HepG2 (cell line): ENCODE data around the gene TUT4. TPM values are rescaled to one million over a fixed set of nuclear protein-coding genes. Genes with fewer than 3 reads are reported as not detected.

Experiments used
- ATAC-seq: fragments of 200-7000 bp; cut with Tn5 transposase; 3 replicates; pipeline ENCODE4 v1.9.1; 2020; ENCODE audit warnings: mild to moderate bottlenecking, moderate library complexity
- BruUV-seq: library from RNA; stranded (reverse); fragments of 400-500 nt; replicated peaks from 2 replicates; lab custom pipeline; 2021; lab: Mats Ljungman, UMichigan
- CTCF ChIA-PET: fragments of 300-600 bp; formaldehyde crosslinking; extraction: SDS; loops from one replicate; lab custom pipeline; 2021; ENCODE audit warnings: low total read pairs, inconsistent platforms, low intra/inter-chr PET ratio; lab: Yijun Ruan, JAX
- POLR2A ChIA-PET: fragments of 350-600 bp; sonication (Branson Sonifier 250); formaldehyde crosslinking; loops from one replicate; lab custom pipeline; 2020; ENCODE audit warnings: antibody characterized with exemption, inconsistent platforms; lab: Yijun Ruan, JAX
- DNase-seq: peaks from one replicate; pipeline ENCODE4 v3.0.0-alpha.2; 2015; ENCODE audit warnings: low spot score
- FAIRE-seq: peaks from 3 replicates; lab custom pipeline; 2011; peaks lifted over from hg19 to GRCh38; lab: Jason Lieb, UNC
- H2AFZ ChIP-seq: one replicate; pipeline ENCODE4 v1.6.1; 2011; ENCODE audit warnings: low read length, inconsistent platforms
- H3K27ac ChIP-seq: fragments of 300-600 bp; 3 replicates; pipeline ENCODE4 v1.8.0; 2011; ENCODE audit warnings: mixed run types, mild to moderate bottlenecking, mixed read lengths, low read length, inconsistent platforms; ENCODE audit not compliant: insufficient read depth; ENCODE audit errors: extremely low read length
- H3K27me3 ChIP-seq, 2 experiments: fragments of 200-600 bp in 1 of 2; 2 replicates in 1 of 2; 3 replicates in 1 of 2; pipeline versions ENCODE4 v1.6.0 to v1.8.0; 2011; ENCODE audit warnings: low read length in 2 of 2, mild to moderate bottlenecking in 2 of 2, moderate library complexity in 2 of 2, inconsistent platforms in 1 of 2; ENCODE audit not compliant: insufficient read depth in 2 of 2, control insufficient read depth in 1 of 2
- H3K36me3 ChIP-seq, 2 experiments: fragments of 200-600 bp in 1 of 2; replicated peaks in 1 of 2; 2 replicates in 1 of 2; 3 replicates in 1 of 2; pipeline versions ENCODE4 v1.5.1 to v1.8.0; 2011; ENCODE audit warnings: low read length in 2 of 2, inconsistent platforms in 1 of 2; ENCODE audit not compliant: insufficient read depth in 2 of 2, control insufficient read depth in 1 of 2
- H3K4me1 ChIP-seq: 2 replicates; pipeline ENCODE4 v1.5.1; 2012; ENCODE audit warnings: low read length, inconsistent platforms; ENCODE audit not compliant: insufficient read depth
- H3K4me2 ChIP-seq: 2 replicates; pipeline ENCODE4 v1.6.0; 2011; ENCODE audit warnings: low read depth, low read length, inconsistent platforms
- H3K4me3 ChIP-seq, 3 experiments: fragments of 200-600 bp in 1 of 3; sonication (generic), shearing (Covaris generic) in 1 of 3; replicated peaks in 1 of 3; 2 replicates each; pipeline ENCODE4 v1.5.1; 2011 to 2016; ENCODE audit warnings: low read length in 3 of 3, inconsistent platforms in 2 of 3, low read depth in 2 of 3, mild to moderate bottlenecking in 2 of 3, control low read depth in 1 of 3, mixed read lengths in 1 of 3; ENCODE audit not compliant: insufficient read depth in 1 of 3
- H3K79me2 ChIP-seq: one replicate; pipeline ENCODE4 v1.6.1; 2011; ENCODE audit warnings: low read length, inconsistent platforms; ENCODE audit not compliant: insufficient read depth
- H3K9ac ChIP-seq: 2 replicates; pipeline ENCODE4 v1.6.0; 2011; ENCODE audit warnings: mild to moderate bottlenecking, low read depth, low read length, inconsistent platforms; ENCODE audit not compliant: insufficient read depth
- H3K9me3 ChIP-seq: 2 replicates; pipeline ENCODE4 v1.5.1; 2012; ENCODE audit warnings: mild to moderate bottlenecking, low read length
- H4K20me1 ChIP-seq: 2 replicates; pipeline ENCODE4 v1.6.0; 2011; ENCODE audit warnings: inconsistent platforms, mild to moderate bottlenecking, low read length, moderate library complexity; ENCODE audit not compliant: insufficient read depth
- CEBPG ChIP-seq: IDR thresholded peaks from 2 replicates; pipeline ENCODE4 v1.6.1; 2016
- E2F5 ChIP-seq: sonication (generic); formaldehyde crosslinking; conservative IDR thresholded peaks from 2 replicates; pipeline ENCODE4 v1.4.0; 2020; ENCODE audit warnings: missing genetic modification reagents
- HDAC1 ChIP-seq: sonication (generic); formaldehyde crosslinking; IDR thresholded peaks from 2 replicates; pipeline ENCODE4 v1.5.1; 2020; ENCODE audit warnings: mild to moderate bottlenecking, missing genetic modification reagents
- KDM6A ChIP-seq: IDR thresholded peaks from 2 replicates; pipeline ENCODE4 v1.6.1; 2016; ENCODE audit warnings: low read depth
- PHF20 ChIP-seq: sonication (generic); formaldehyde crosslinking; IDR thresholded peaks from 2 replicates; pipeline ENCODE4 v1.5.0; 2020; ENCODE audit warnings: mild to moderate bottlenecking, missing genetic modification reagents
- POLR2G ChIP-seq: fragments of 200-400 bp; formaldehyde crosslinking; IDR thresholded peaks from 2 replicates; pipeline ENCODE4 v1.6.1; 2018; ENCODE audit warnings: mild to moderate bottlenecking, low read depth, low read length, moderate library complexity
- SIX4 ChIP-seq: sonication (generic); formaldehyde crosslinking; IDR thresholded peaks from 2 replicates; pipeline ENCODE4 v1.4.0; 2020; ENCODE audit warnings: missing genetic modification reagents
- SP1 ChIP-seq, 2 experiments: fragments of 450-650 bp in 1 of 2; sonication (generic) in 1 of 2; formaldehyde crosslinking in 1 of 2; IDR thresholded peaks; 2 replicates each; pipeline versions ENCODE4 v1.4.0 to v1.6.1; 2016 to 2020; ENCODE audit warnings: missing genetic modification reagents in 1 of 2
- TOPORS ChIP-seq: sonication (generic); formaldehyde crosslinking; IDR thresholded peaks from 2 replicates; pipeline ENCODE4 v1.8.0; 2023; ENCODE audit warnings: mild to moderate bottlenecking, missing genetic modification reagents
- ZBTB1 ChIP-seq: sonication (generic); formaldehyde crosslinking; IDR thresholded peaks from 2 replicates; pipeline ENCODE4 v1.4.0; 2020; ENCODE audit warnings: missing genetic modification reagents, borderline replicate concordance
- ZBTB39 ChIP-seq: sonication (generic); formaldehyde crosslinking; IDR thresholded peaks from 2 replicates; pipeline ENCODE4 v1.5.0; 2020; ENCODE audit warnings: missing genetic modification reagents
- ZFY ChIP-seq: sonication (generic); formaldehyde crosslinking; IDR thresholded peaks from 2 replicates; pipeline ENCODE4 v1.4.0; 2020; ENCODE audit warnings: missing genetic modification reagents
- ZNF558 ChIP-seq: sonication (generic); formaldehyde crosslinking; IDR thresholded peaks from 2 replicates; pipeline ENCODE4 v1.9.0; 2022; ENCODE audit warnings: mild to moderate bottlenecking, missing genetic modification reagents, borderline replicate concordance
- ZNF629 ChIP-seq: sonication (generic); formaldehyde crosslinking; conservative IDR thresholded peaks from 2 replicates; pipeline ENCODE4 v1.5.0; 2020; ENCODE audit warnings: missing genetic modification reagents
- ZNF83 ChIP-seq: sonication (generic); formaldehyde crosslinking; IDR thresholded peaks from 2 replicates; pipeline ENCODE4 v1.4.0; 2020; ENCODE audit warnings: missing genetic modification reagents, mild to moderate bottlenecking, borderline replicate concordance
- WGBS: methylation state at CpG from one replicate; pipeline ENCODE4 v1.1.6; 2017; ENCODE audit warnings: low lambda C conversion rate; 5-methylcytosine and 5-hydroxymethylcytosine counted together
- in situ Hi-C: cut with HindIII; loops from 2 replicates; pipeline ENCODE4 v1.10.0; 2017; ENCODE audit warnings: low pct_unique_long_range_greater_than_20kb; ENCODE audit not compliant: extremely low pct_ligation_motif_present
- intact Hi-C: fragments of 100-400 bp; cut with micrococcal nuclease; formaldehyde crosslinking; loops from one replicate; pipeline ENCODE4 v1.10.0; 2022; ENCODE audit not compliant: unreplicated experiment
- polyA plus RNA-seq, 8 experiments: library from polyadenylated mRNA; depleted of rRNA in 3 of 8; stranded (reverse) in 7 of 8; unstranded in 1 of 8; fragments of >200 nt; fragmentation: Illumina TruSeq in 4 of 8; extraction: Trizol in 4 of 8; gene quantifications; 2 replicates each; pipeline versions ENCODE4 v1.2.1 to v1.2.3, GENCODE V29; 2011 to 2016; ENCODE audit warnings: low read depth in 4 of 8, missing spikeins in 1 of 8, mixed read lengths in 1 of 8; ENCODE audit not compliant: insufficient read depth in 1 of 8
- total RNA-seq, 5 experiments: library from RNA; depleted of rRNA; stranded (reverse); fragments of >200 nt; fragmentation: Illumina TruSeq; extraction: Trizol; gene quantifications; 2 replicates each; pipeline ENCODE4 v1.2.3, GENCODE V29; 2016; ENCODE audit warnings: low read depth in 1 of 5
- TF ChIP-seq, protein P1 (sequence below): sonication (generic); formaldehyde crosslinking; IDR thresholded peaks from 2 replicates; pipeline ENCODE4 v1.4.0; 2020; ENCODE audit warnings: missing genetic modification reagents

TUT4 gene
- total and polyA plus RNA-seq, 2 of the 13 experiments (the other 11 are each of a cell fraction or from before 2014, with no cell fraction given): 44.7 to 53.5 TPM

DNA sequence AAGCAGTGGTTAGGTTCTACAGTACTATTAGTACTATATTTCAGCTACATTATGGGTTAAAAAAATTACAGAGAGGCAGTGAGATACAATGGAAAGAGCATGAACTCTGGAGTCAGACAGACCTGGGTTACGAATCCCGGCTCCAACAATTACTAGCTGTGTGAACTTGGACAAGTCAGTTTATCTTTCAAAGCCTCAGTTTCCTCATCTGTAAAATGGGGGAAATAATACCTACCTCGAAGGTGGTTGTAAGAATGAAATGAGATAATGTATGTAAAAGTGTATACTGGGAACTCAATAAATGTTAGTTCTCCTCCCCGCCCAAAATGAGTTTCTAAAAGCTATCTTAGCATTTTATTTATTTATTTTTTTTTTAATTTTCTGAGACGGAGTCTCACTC is 89.0 kb downstream of the TUT4 start:
- in situ Hi-C loops (no loop called here), intact Hi-C loops (no loop called here)
- ChIA-PET CTCF (no interaction called here), POLR2A (no interaction called here)
- Histone ChIP-seq H2AFZ (no peak overlapping the region), H3K36me3 (peaks cover 0 to 10% of the 10 kb centered on the region in 2 experiments; a peak in 1 of 5 replicates), H3K9ac (no peak overlapping the region), H3K27me3 (no peaks in the 10 kb centered on the region; a peak in 1 of 5 replicates), H4K20me1 (no peaks in the 10 kb centered on the region), H3K4me1 (peaks cover 11% of the 10 kb centered on the region), H3K4me2 (no peak overlapping the region), H3K4me3 (no peak overlapping the region), H3K9me3 (no peaks in the 10 kb centered on the region), H3K79me2 (no peaks in the 10 kb centered on the region), H3K27ac (no peak overlapping the region)
- no peak for ATAC-seq
- no peak for FAIRE-seq
- no peak for DNase-seq
- BruUV-seq: no TSS peak
- 97% methylated on average over 5 of the region's 5 CpGs for WGBS
- TF ChIP-seq ZNF83 (CRISPR knock-in tag) (no peak), ZNF629 (CRISPR knock-in tag) (peak; percentile 65; the same call in 1 of the 2 replicates)

DNA sequence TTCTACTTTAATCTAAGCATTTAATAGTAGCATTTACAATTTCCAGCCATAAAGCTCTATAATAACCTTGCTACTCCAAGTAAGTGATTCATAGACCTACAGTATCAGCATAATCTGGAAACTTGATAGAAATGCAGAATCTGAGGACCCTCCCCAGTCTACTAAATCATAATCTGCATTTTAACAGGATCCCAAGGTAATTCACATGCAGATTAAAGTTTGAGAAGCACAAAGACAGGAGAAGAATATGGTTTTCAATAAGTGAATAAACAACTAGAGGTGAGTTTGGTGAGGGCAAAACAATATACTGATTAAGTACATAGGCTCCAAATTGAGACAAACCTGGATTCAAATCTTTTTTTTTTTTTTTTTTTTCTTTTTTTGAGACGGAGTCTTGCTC is 91.1 kb downstream of the TUT4 start:
- ChIA-PET POLR2A (no interaction called here), CTCF (no interaction called here)
- H3K9me3 ChIP-seq: no peaks in the 10 kb centered on the region
- no peak overlapping the region for H3K27ac ChIP-seq
- DNase-seq (no peak), ATAC-seq (no peak), FAIRE-seq (no peak)
- no TSS peak for BruUV-seq
- H3K36me3 ChIP-seq: peaks cover 0 to 19% of the 10 kb centered on the region in 2 experiments; a peak in 3 of 5 replicates
- no peak overlapping the region for H3K4me3 ChIP-seq
- intact Hi-C loops: no loop called here
- H3K4me1 ChIP-seq: peaks cover 11% of the 10 kb centered on the region
- H3K27me3 ChIP-seq: no peaks in the 10 kb centered on the region; a peak in 1 of 5 replicates
- H3K4me2 ChIP-seq: no peak overlapping the region
- in situ Hi-C loops: no loop called here
- WGBS: 82% methylated on average over 1 of the region's 1 CpG
- no peak overlapping the region for H3K9ac ChIP-seq
- H4K20me1 ChIP-seq: no peaks in the 10 kb centered on the region
- H3K79me2 ChIP-seq: no peaks in the 10 kb centered on the region
- H2AFZ ChIP-seq: no peak overlapping the region
- TF ChIP-seq, protein P1, sequence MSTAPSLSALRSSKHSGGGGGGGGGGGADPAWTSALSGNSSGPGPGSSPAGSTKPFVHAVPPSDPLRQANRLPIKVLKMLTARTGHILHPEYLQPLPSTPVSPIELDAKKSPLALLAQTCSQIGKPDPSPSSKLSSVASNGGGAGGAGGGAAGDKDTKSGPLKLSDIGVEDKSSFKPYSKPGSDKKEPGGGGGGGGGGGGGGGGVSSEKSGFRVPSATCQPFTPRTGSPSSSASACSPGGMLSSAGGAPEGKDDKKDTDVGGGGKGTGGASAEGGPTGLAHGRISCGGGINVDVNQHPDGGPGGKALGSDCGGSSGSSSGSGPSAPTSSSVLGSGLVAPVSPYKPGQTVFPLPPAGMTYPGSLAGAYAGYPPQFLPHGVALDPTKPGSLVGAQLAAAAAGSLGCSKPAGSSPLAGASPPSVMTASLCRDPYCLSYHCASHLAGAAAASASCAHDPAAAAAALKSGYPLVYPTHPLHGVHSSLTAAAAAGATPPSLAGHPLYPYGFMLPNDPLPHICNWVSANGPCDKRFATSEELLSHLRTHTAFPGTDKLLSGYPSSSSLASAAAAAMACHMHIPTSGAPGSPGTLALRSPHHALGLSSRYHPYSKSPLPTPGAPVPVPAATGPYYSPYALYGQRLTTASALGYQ: no peak
- TF ChIP-seq ZBTB39 (CRISPR knock-in tag) (no peak), TOPORS (CRISPR knock-in tag) (no peak), ZFY (CRISPR knock-in tag) (no peak), E2F5 (CRISPR knock-in tag) (no peak), HDAC1 (CRISPR knock-in tag) (no peak), ZBTB1 (CRISPR knock-in tag) (no peak), ZNF558 (no peak), CEBPG (no peak), POLR2G (no peak), KDM6A (CRISPR knock-in tag) (no peak), PHF20 (no peak), SIX4 (no peak), SP1 (IDR thresholded peaks at IDR 0.05) (no peak), SP1 (CRISPR knock-in tag; IDR thresholded peaks at IDR 0.05) (no peak)
